Measurements from ENCODE around the gene TOP3B.
"Not testable (repeated sequence)": the region's sequence is repeated elsewhere in the genome, so short reads cannot be mapped to it uniquely, and the experiment has no call there.

Gene TOP3B

DNA sequence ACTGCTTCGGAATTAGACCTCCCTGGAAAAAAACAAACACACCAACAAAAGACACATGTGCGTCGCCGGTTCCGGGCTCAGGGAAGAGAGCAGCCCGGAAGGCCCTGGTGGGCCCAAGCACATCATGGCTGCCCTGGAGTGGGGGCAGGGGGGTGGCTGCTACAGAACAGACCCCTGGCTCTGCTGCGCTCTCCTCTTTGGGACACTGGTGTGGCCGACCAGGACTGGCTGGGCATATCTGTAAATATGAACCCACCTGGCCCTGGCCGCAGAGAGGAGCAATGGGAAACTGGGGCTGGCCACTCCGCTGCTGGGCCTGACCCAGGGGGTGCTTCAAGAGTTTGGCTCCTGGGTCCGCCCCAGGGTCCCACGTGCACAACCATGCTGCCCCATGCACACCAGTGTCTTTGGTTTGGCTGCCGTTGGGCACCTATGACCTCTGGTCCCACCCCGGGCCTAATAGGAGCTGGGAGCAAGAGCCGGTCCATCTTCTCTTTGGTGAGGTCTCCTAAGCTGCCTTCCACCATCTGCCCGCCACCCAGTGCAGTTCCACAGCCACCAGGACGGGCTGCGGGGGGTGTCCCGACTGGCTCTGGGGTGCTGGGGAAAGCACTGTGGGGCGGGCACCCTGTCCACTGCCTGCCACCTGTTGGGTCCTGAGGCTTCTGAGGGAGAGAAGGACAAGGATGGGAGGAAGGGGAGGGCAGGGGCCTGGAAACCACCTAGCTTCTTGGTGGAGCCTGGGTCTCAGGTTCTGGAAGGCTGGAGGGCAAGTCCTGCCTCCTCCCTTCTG is 60.0 kb downstream of the TOP3B start:
- no peak for DNase-seq

DNA sequence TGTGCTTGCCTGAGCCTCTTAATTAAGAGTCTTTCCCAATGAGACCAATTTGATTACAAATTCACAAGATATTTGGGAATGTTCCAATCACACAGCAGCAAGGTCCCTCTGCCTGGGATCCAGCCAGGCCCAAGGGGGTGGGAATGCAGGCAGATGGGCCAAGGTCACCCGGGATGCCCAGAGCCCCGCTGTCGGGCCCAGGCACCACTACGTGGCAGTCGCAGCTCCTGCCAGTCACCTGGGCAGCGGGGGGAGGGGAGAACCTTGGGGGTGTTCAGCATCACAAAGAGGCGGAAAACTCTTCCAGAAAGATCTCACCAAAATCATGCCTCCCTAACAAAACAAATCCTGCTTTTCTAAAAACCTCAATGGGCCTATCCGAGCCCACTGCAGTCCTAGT is 60.9 kb downstream of the TOP3B start:
- DNase-seq: no peak

DNA sequence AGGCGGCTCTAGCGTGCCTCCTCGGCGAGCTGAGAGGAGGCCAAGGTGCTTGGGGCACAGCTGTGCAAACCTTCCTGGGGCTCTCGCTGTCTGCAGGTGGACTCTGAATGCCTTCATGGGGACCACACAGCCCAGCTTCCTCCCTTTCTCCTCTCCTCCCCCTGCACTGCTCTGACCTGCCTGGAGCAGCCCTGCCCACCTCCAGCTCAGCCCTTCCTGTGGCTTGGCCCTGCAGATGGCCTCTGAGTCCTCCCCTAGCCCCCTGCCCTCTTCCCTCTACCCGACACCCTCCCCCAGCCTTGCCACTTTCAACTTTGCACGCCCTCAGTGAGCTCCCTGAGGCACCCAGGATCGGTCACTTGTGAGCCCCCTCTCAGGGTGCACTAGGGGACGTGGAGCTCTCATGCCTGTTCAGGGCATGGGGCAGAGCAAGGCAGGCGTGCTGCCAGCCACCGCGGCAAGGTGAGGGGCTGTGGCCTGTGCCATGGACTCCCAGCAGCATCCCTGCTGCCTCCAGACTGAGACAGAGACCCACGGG is 61.3 kb downstream of the TOP3B start:
- no peak for DNase-seq

DNA sequence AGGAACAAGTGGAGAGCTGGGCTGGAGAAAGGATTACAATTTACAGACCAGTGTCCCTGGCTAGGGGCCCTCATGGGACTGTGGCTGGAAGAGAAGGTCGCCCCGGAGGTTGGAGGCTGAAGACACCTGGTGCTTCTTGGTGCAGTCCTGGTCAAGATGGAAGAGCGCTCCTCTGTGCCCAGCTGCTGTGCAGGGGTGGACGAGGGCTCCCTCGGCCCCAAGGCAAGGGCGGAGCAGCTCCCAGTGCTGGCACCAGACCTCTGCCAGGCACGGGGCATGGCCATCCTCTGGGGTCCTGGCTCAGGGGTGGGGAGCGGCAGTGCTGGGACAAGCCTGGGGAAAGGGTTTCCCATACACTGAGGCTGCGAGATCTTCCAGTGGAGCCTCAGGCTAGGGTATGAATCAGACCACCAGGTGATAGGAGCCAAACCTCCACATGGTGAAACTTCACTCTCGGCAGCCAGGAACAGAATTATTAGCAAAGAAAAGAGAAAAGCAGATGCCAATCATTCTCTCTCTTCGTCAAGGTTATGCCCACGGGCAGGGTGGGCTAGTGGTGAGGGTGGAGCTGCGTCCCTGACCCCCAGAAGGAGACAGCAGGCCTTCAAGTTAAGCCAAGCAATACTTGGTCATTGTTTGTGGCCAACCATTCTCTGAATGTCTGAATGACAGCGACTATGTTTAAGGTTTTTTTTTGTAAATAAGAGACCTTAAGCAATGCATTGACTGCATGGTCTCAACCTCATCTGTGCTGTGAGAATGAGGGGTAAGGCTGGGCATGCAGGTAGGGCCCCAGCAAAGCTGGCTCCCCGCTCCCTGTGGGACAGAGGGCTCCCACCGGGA is 62.0 kb downstream of the TOP3B start:
- DNase-seq: no peak

DNA sequence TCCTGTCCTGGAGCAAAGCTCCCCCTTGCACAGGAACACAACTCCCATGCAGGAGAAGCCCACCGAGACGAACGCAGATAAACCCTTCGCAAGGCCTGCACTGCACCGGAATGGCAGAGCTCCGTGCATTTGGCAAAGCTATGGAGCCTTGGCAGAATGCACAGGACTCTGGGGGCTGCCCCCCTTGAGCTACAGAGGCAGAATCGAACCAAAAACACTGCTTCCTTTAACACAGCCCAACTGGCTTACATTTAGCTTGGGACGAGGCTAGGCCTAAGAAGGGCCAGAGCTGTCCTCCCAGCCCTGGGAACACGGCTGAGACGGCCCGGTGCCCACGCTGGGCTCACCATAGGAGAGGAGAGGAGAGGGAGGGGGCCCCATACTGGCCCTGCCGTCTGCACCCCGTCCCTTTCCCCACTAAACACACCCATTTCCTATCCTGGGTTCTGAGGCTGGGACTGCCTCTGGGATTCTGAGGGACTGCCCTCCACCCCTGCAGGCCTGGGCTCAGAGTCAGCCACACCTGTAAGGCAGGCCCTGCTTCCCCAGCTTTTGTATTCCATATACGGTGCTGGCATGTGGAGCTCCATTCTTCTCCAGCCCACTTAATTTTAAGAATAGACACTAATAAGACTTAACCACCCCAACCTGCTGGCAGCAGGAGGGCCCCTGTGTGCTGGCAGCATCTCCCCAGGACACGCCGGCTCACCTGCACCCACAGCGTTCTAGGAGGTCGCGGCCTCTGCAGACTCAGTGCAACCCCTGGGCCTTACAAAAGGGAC is 62.9 kb downstream of the TOP3B start:
- no peak for DNase-seq

DNA sequence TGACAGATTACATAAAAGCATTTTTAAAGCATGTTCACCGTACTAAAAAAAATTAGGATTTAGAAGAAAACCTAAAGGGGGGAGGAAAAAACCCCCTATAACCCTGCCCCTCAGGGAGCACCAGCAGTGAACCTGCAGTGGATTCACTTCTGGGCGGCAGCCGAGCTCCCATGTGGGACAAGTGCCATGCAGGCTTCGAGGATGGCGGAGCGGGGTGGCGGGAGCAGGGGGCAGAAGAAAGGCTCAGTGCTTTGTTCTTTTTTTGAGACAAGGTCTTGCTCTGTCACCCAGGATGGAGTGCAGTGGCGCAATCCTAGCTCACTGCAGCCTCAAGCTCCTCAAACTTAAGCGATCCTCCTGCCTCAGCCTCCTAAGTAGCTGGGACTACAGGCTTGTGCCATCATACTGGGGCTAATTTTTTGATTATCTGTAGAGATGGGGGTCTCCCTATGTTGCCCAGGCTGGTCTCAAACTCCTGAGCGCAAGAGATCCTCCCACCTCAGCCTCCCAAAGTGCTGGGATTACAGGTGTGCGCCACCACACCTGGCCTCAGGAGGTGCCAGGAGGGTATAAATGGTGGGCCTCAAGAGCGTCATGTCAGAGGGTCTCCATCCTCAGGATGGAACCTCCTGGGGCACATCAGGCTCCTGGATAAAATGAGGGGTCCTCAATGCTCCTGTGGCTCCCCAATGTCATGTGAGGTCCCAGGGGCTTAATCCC is 64.0 kb downstream of the TOP3B start:
- DNase-seq: no peak

DNA sequence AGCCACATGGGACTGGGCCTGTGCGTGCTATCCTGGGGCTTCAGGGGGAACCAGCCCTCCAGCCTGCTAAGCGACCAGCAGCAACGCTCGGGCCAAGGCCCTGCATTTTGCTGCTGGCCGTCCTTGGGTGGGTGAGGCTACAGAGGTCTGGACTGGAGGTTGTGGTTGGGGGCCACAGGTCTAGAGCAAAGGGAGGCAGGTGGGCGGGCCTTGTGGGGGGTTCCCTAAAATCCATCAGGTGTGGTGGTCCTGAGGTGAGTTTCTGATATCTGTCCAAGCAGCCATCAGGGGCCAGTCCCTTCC is 64.7 kb downstream of the TOP3B start:
- no peak for DNase-seq

DNA sequence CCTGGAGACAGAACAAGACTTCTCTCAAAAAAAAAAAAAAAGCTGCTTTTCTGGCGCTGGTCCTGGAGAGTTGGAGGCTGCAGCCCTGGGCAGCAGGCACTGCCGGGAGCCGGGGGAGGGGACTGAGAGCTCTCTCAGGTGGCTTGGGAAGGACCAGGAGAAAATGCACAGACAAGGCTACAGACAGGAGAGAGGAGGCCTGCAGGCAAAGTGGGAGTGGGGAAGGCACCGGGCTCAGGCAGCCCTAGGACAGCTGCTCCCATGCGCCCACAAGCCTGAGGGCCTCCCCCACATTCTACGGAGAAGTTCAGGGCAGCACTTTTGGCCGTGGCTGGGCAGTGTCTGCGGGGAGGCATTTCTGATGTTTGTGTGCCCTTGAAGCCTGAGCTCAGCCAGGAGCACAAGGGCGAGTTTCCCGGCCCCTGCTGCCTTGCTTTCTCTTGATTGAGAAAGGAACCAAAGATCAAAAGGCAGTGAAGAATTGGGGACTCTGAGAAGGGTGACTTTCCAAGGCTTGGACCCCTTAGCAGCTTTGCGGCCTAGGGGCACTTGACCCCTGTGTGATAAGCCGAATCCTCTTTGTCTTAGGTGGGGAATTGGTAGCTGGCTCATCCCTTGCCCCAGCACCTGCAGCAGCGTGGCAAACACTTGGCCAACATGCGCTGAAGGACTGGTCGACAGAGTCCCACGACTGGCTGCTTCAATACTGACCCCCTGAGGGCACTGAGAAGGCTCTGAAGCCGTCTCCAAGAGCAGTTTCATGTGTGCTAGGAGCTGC is 65.2 kb downstream of the TOP3B start:
- DNase-seq: no peak

DNA sequence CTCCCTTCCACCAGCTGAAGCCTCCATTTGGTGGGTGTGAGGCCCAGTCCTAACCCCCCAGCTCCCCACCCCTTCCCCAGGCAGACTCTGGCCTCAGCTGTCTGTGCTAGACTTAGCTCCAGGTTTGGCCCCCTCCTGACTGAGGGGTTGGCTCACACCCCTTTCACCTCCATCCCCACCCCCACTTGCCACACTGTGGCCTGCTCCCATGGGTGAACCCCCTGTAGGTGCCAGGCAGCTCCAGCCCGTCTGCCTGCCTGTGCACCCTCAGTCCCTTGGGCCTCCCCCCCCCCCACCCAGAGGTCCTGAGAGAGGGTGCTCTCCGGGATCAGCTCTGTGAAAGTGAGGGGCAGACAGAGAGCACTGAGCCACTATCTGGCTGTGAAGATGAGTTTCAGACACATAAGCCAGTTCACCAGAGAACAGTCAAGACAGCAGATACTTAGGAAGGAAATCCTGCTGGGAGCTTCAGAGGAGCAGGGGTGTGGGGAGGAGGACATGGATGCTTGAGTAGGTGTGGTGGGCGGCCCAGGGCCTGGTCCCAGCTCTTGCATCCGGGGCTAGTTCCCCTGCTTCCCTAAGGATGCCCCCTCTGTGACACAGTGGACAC is 66.2 kb downstream of the TOP3B start:
- no peak for DNase-seq

DNA sequence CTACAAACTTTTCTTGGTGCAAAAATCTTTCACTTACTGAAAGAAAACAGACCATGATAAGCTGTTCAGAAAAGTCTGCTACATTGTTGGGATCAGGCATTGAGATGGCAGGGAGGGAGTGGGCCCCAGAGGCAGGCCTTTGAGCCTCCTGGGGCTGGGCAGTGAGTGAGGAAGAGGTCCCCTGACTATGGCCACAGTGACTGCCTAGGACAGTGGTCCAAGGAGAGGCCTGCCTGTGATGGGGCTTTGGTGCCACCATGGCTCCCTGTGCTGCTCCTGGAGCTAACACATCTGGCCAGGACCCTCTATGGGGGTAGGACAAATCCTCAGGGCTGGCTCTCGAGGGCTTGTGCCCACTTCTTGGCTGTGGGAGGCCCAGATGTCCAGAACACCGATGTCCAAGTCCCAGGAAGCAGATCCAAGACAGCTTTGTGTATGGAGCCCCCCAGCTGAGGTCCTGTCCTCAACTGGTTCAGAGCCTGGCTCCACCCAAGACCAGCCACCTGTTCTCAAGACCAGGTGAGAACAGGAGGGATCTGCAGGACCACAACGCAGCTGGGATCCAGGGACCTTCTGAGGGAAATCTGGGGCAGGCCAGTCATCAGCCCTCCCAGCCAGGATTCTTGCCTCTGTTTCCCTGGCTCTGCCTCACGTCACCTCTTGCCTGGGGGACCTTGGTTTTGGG is 66.8 kb downstream of the TOP3B start:
- no peak for DNase-seq

DNA sequence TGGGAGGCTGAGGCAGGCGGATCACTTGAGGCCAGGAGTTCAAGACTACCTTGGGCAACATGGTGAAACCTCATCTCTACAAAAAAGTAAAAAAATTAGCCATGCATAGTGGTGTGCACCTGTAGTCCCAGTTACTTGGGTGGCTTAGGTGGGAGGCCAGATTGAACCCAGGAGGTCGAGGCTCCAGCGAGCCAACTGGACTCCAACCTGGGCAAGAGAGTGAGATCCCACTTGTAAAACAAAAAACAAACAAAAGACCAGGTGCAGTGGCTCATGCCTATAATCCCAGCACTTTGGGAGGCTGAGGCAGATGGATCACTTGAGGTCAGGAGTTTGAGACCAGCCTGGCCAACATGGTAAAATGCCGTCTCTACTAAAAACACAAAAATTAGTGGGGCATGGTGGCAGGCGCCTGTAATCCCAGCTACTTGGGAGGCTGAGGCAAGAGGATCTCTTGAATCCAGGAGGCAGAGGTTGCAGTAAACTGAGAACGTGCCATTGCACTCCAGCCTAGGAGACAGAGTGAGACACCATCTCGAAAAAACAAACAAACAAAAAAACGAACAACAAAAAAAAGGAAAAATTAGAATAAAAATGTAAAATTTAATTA is 68.4 kb downstream of the TOP3B start:
- DNase-seq: not testable (repeated sequence)

DNA sequence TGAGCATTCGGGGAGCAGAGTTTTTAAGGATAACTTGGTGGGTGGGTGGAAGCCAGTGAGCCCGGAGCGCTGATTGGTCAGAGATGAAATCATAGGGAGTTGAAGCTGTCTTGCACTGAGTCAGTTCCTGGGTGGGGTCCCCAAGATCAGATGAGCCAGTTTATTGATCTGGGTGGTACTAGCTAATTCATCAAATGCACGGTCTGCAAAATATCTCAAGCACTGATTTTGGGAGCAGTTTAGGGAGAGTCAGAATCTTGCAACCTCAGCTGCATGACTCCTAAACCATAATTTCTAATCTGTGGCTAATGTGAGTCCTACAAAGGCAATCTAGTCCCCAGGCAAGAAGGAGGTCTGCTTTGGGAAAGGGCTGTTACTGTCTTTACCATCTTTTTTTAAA is 72.2 kb downstream of the TOP3B start:
- DNase-seq: not testable (repeated sequence)

DNA sequence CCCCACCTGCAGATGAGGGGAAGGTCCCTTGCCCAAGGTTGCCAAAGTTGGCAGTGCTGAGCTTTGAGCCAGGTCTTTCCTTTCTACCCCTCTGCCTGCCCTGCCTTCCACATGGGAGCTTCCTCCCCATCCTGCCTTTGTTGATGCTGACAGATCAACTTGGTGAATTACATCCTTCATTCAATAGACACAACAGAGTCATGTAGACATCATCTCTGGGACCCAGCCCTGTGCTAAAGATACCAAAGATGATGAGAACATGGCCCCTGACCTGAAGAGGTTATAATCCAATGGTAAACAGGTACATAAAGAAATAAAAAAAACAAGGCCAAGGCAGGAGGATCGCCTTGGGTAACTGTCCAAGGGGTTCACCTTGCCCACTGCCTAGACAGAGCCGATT is 72.7 kb downstream of the TOP3B start:
- no peak for DNase-seq

DNA sequence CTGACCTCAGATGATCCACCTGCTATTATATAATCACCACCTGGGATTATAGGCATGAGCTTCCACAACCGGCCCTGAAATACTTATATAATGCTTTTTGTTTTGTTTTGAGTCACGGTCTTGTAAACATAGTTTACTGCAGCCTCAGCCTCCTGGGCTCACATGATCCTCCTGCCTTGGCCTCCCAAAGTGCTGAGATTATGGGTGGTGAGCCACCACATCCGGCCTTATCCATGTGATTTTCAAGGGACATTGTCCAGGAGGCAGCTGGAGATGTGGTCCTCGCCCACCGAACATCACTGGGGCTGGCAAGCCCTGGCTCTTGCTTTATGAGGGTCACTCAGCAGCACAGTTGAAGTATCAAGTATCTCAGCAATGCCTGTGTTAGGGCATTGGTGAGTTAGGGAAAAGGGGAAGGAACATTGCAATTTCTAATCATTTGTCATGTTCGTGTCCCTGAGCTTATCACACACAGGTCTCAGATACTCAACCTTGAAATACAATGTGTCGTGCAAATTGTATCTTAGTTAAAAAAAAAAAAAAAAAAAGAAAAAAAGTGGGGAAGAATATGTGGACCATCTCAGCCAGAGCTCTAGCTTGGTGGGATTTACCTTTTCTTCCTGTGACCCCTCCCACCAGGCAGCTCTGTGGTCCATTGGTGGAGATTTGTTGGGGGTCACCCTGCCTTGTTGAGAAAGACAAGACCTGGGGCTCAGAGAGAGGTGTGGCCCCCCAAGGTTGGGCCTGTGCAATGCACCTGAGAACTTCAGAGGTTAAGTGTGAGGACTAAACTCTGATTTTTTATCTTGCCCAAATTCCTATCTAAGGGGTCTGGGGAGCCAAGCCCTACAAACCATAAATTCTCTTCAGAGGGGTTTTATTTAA is 74.7 kb downstream of the TOP3B start:
- DNase-seq: no peak
